Mucosa of rectum (tissue), 2 donors: ENCODE results near the gene RUNX3.
A peak's percentile ranks its signal among the peaks of the same experiment; 100 is the strongest.
"Not testable (repeated sequence)": the region's sequence is repeated elsewhere in the genome, so short reads cannot be mapped to it uniquely, and the experiment has no call there.

Source experiments
- H3K27ac ChIP-seq, 2 donors: one replicate each; pipeline ENCODE4 v1.7.0; 2013; ENCODE audit warnings: inconsistent platforms in 2 of 2, low read depth in 2 of 2, low read length in 2 of 2
- H3K27me3 ChIP-seq, 2 donors: one replicate each; pipeline ENCODE4 v1.7.0; 2013; ENCODE audit warnings: low read length in 2 of 2; ENCODE audit not compliant: control insufficient read depth in 2 of 2, insufficient read depth in 2 of 2
- H3K36me3 ChIP-seq, 2 donors: one replicate each; pipeline ENCODE4 v1.7.0; 2013; ENCODE audit warnings: low read length in 2 of 2; ENCODE audit not compliant: control insufficient read depth in 2 of 2, insufficient read depth in 2 of 2
- H3K4me1 ChIP-seq, 2 donors: one replicate each; pipeline ENCODE4 v1.7.0; 2013; ENCODE audit warnings: low read length in 2 of 2, mild to moderate bottlenecking in 1 of 2; ENCODE audit not compliant: control insufficient read depth in 2 of 2, insufficient read depth in 2 of 2
- H3K4me3 ChIP-seq, 2 donors: one replicate each; pipeline ENCODE4 v1.7.0; 2013; ENCODE audit warnings: low read length in 2 of 2
- H3K9ac ChIP-seq, 2 donors: one replicate each; pipeline ENCODE4 v1.7.0; 2013; ENCODE audit warnings: low read length in 2 of 2, low read depth in 1 of 2, mild to moderate bottlenecking in 1 of 2
- H3K9me3 ChIP-seq, 2 donors: one replicate each; pipeline ENCODE4 v1.7.0; 2013; ENCODE audit warnings: low read length in 2 of 2; ENCODE audit not compliant: control insufficient read depth in 2 of 2
- donor health status: healthy.
- donor health status: Normal muscosa, but diverticular disease.

RUNX3 gene

DNA sequence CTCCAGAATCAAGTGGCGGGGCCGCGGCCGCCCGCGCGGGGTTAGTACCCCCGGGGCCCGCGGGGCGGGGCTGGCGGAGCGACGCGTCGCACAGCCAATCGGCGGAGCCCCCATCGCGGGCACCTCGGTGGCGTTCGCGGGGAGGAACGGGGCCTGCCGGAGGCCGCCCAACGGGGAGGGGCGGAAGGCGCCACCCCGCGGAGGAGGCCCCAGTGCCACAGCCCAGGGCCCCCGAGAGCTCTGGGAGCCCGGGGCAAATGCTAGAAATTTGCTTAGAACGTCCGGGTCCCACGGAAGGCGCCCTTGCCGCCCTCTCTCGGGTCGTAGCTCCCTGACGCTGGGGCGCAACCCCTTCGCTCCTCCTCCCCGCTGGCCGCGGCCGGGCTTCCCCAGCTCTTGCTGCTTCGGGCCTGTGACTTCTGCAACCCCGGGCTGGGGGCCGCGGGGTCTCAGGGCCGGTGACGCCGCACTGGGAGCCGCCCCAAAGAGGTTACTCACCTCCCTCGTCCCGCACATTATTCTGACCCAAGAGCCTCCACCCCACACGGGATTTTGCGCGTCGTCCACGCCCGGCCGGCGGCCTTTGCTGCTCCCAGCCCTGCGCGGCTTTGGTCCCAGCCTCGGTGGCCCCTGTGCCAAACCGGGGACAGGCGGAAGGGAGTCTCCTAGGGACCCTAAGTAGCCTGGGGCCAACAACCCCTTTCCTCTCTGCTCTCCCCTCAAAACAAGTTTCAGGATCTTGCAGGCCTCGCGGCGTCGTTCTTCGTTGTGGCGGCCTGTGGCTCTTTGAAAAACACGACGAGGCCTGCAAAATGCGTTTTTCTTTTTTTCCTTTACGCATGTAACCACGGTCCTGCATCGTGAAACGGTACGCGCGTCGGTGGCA lies at the start of gene RUNX3:
Gene RUNX3, minus strand, starts transcription at position 17 of the 886 bp plus-strand sequence. CDS start 408 bp downstream, outside the sequence.
- peaks cover 65 to 88% of the 10 kb centered on the region in 2 donors for H3K27me3 ChIP-seq
- peaks cover 16 to 26% of the 10 kb centered on the region in 2 donors for H3K4me1 ChIP-seq
- H3K9me3 ChIP-seq = no peaks in the 10 kb centered on the region
- no peaks in the 10 kb centered on the region for H3K36me3 ChIP-seq
- H3K4me3 ChIP-seq = peak within 1 kb of the TSS; percentile 58 to 67
- H3K27ac ChIP-seq = peak within 1 kb of the TSS; percentile 58 to 85
- H3K9ac ChIP-seq = peak within 1 kb of the TSS; percentile 57 to 63

DNA sequence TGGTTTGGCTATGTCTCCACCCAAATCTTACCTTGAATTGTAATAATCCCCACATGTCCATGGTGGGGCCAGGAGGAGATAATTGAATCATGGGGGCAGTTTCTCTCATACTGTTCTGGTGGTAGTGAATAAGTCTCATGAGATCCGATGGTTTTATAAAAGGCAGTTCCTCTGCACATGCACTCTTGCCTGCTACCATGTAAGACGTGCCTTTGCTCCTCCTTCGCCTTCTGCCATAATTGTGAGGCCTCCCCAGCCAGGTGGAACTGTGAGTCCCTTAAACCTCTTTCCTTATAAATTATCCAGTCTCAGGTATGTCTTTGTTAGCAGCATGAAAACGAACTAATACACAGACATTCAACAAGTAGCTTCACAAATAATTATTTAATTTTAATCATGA lies 49.2 kb upstream of the RUNX3 start:
- not testable (repeated sequence) for H3K27ac ChIP-seq, H3K36me3 ChIP-seq, H3K4me1 ChIP-seq, H3K4me3 ChIP-seq, H3K27me3 ChIP-seq, H3K9ac ChIP-seq
- peaks cover 5 to 10% of the 10 kb centered on the region in 2 donors for H3K9me3 ChIP-seq

DNA sequence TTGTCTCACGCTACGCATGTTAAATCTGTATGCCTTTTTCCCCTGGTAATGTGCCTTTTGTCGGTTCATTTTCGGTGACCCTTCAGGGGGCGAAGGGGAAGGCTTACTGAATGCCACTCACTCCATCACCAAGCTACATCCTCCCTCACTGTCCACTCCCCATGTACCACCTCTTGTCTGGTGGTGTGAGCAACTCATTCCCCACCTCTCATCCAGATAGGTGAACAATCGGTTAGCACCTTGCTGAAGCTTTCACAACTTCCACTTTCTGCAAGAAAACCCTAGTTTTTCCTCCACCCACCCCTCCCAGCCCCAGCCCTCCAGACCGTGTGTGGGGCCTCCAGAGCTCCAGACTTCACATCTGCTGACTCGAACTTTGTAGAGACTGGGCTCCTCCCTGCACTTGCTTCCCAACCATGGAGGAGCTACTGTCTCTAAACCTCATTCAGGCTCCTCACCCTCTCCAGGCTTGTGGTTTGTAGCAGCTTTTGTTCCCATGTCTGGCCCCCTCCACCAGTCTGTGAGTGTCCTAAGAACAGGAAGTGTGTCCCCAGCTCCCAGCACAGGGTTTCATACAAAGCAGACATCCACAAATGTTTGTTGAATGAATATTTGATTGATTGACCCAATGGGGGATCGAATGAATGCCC lies 48.4 kb upstream of the RUNX3 start:
- Histone ChIP-seq H3K4me3 (no peak overlapping the region), H3K9me3 (peaks cover 5 to 10% of the 10 kb centered on the region in 2 donors), H3K36me3 (no peaks in the 10 kb centered on the region), H3K27ac (no peak overlapping the region), H3K9ac (no peak overlapping the region), H3K4me1 (no peaks in the 10 kb centered on the region), H3K27me3 (no peaks in the 10 kb centered on the region)

DNA sequence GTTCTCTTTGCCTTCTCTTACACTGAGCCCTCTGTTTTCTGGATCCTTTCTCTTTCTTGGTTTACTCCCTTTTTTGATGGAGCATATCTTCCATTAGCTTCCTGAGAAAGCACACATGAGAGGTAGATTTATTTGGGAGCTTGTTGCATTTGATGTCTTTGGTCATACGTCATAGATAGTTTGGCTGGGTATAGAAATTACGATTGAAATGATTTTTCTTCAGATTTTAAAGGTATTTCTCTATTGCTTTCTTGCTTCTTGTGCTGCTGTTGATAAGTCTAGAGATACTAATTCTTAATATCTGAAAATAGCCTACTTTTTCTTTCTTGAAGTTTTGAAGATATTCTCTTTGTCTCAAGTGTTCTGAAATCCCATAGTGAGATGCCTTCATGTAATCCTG lies 45.3 kb upstream of the RUNX3 start:
- peaks cover 5 to 10% of the 10 kb centered on the region in 2 donors for H3K9me3 ChIP-seq
- H3K4me3 ChIP-seq = no peak overlapping the region
- H3K27ac ChIP-seq = no peak overlapping the region
- H3K4me1 ChIP-seq = no peaks in the 10 kb centered on the region
- no peak overlapping the region for H3K9ac ChIP-seq
- H3K27me3 ChIP-seq = no peaks in the 10 kb centered on the region
- H3K36me3 ChIP-seq = no peaks in the 10 kb centered on the region

DNA sequence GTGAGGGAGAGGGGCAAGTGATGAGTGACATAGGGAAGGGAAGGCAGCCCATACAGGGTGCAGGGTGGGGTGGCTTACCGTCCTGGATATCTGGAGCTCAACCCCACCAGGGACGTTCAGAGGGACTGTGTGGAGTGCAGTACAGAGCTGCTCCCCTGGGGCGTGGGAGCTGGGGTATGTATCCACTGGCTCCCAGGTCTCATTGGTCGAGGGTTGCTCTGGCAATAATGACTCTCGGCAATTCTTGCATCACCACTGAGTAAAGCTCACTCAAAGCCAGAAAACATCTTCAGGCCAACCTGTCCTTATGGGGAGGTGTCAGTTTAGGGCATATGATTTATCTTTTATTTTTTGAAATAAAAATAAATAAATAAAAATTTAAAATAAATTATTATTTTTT lies 43.2 kb upstream of the RUNX3 start:
- no peak overlapping the region for H3K27ac ChIP-seq
- peaks cover 0 to 2% of the 10 kb centered on the region in 2 donors for H3K27me3 ChIP-seq
- no peaks in the 10 kb centered on the region for H3K4me1 ChIP-seq
- H3K9ac ChIP-seq = no peak overlapping the region
- H3K36me3 ChIP-seq = no peaks in the 10 kb centered on the region
- H3K4me3 ChIP-seq = no peak overlapping the region
- peaks cover 5 to 10% of the 10 kb centered on the region in 2 donors for H3K9me3 ChIP-seq

DNA sequence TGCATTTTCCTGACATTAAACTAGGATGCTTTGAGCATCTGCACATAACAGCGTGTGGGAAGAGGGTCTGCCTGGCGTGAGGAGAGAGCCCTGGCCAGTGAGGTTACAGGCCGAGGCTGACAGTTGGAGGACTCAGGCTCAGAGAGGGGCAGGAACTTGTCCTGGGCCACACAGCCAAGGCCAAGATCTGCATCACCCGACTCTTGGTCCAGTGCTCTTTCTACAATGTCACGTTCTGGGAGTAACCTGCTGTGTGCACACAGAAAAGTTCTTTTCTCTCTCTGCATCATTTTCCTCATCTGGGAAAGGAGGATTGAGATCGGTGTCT lies 42.8 kb upstream of the RUNX3 start:
- Histone ChIP-seq H3K4me1 (no peaks in the 10 kb centered on the region), H3K27ac (no peak overlapping the region), H3K4me3 (no peak overlapping the region), H3K36me3 (no peaks in the 10 kb centered on the region), H3K27me3 (peaks cover 0 to 2% of the 10 kb centered on the region in 2 donors), H3K9ac (no peak overlapping the region), H3K9me3 (peaks cover 5 to 10% of the 10 kb centered on the region in 2 donors)

DNA sequence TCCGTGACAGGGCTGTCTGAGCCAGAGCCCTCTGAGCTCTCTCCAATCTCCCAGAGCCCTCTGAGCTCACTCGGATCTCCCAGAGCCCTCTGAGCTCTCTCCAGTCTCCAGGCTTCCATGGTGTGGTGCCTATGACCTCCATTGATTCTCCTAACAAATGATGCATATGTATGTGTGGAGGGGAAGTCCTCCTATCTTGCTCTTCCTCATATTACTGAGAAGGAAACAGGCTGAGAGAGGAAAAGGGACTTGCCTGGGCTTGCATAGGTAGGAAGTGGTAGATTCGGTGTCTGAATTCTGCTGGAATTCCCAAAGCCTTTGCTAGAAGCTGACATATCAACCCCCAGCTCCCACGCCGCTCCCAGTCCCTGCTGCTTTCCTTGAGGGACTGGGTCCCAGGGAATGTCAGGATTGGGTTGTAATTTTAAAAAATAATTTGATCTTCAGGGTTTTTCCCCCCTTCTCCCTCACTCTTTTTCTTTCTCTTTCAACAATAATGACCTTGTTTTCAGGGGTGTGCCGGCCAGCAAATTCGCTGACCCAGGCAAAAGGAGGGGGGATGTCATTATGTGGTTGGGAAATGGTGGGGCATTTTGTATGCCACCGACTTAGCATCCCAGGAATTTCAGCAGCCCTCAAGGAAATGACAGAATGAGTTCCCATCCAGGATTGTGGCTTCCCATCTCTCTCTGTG lies 42.3 kb upstream of the RUNX3 start:
- H3K36me3 ChIP-seq = no peaks in the 10 kb centered on the region
- no peak overlapping the region for H3K27ac ChIP-seq
- peaks cover 5 to 10% of the 10 kb centered on the region in 2 donors for H3K9me3 ChIP-seq
- H3K27me3 ChIP-seq = peaks cover 0 to 2% of the 10 kb centered on the region in 2 donors
- no peak overlapping the region for H3K9ac ChIP-seq
- H3K4me3 ChIP-seq = no peak overlapping the region
- H3K4me1 ChIP-seq = no peaks in the 10 kb centered on the region

DNA sequence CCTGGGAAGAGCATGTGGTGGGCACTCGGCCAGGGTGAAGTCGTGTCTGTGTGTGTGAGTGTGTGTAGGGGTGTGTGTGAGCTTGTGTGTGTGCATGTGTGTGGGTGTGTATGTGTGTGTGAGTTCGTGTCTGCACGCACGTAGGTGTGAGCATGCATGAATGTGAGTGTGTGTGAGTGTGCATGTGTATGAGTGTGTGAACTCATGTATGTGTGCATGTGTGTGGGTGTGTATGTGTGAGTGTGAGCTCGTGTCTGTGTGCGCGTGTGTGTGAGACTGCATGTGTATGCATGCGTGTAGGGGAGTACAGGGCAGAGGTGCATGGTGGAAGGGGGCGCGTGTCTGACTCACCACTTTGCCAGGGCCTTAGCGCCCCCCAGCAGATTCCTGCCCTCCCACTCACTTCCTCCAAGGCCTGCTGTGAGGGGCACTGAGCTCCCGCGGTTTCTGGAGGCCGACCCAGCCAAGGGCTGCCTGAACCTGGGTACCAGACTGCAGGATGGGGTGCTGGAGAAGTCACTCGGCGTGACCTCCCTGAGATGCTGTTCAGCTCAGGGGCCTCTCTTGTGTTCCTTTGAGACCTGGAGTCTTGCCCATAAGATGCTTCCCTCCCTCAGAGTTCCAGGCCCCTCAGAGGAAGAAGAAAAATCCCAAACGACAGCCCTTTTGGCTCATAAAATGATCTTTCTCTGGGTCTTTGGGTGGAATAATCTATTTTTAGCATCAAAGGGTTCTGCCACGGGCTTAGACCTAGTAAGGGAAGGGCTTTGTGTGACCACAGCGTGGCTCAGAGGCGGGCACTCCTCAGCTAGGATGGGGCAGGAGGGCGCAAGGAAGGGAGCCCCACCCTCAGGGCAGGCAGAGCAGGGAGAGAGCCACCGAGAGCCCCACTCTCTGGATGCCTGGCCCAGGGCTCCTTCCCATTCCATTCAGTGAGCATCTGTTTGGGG lies 41.1 kb upstream of the RUNX3 start:
- H3K4me1 ChIP-seq = no peaks in the 10 kb centered on the region
- H3K36me3 ChIP-seq = no peaks in the 10 kb centered on the region
- no peak overlapping the region for H3K9ac ChIP-seq
- peaks cover 0 to 2% of the 10 kb centered on the region in 2 donors for H3K27me3 ChIP-seq
- H3K9me3 ChIP-seq = peaks cover 5 to 6% of the 10 kb centered on the region in 2 donors
- no peak overlapping the region for H3K4me3 ChIP-seq
- no peak overlapping the region for H3K27ac ChIP-seq

DNA sequence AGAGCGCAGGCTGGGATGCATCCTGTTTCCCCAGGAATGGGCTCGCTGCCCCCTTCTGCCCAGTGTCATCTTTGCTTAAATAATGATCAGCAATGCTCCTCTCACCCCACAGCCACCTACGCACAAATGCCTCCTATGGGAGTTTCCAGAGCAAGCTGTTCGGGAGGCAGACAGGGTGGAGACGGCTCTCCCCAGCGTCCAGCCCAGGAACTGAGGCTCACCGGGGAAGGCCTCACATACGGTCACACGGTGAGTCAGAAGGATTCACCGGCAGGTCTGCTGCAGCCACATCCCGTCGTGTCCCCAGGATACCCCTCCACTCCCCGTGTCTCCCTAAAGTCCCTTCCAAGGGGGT lies 40.3 kb upstream of the RUNX3 start:
- H3K9ac ChIP-seq = no peak overlapping the region
- peaks cover 0 to 3% of the 10 kb centered on the region in 2 donors for H3K4me1 ChIP-seq
- peaks cover 0 to 2% of the 10 kb centered on the region in 2 donors for H3K27me3 ChIP-seq
- no peak overlapping the region for H3K4me3 ChIP-seq
- peaks cover 2 to 5% of the 10 kb centered on the region in 2 donors for H3K9me3 ChIP-seq
- H3K27ac ChIP-seq = no peak overlapping the region
- H3K36me3 ChIP-seq = no peaks in the 10 kb centered on the region
